Kidney (tissue), 14 donors: ENCODE results near the gene TMBIM4. TPM values are rescaled to one million over a fixed set of nuclear protein-coding genes. Genes with fewer than 3 reads are reported as not detected.
A peak's percentile ranks its signal among the peaks of the same experiment; 100 is the strongest.

Experiments used
- DNase-seq, 5 donors: peaks; one replicate each; pipeline ENCODE4 v3.0.0-alpha.2; 2013 to 2020
- FAIRE-seq: peaks from 2 replicates; lab custom pipeline; 2012; peaks lifted over from hg19 to GRCh38; lab: Jason Lieb, UNC
- H3K27ac ChIP-seq, 2 donors: one replicate each; pipeline ENCODE4 v1.7.0; 2013; ENCODE audit warnings: low read depth in 2 of 2, low read length in 2 of 2, inconsistent platforms in 1 of 2
- H3K27me3 ChIP-seq: one replicate; pipeline ENCODE4 v1.7.1; 2013; ENCODE audit warnings: low read length, inconsistent platforms; ENCODE audit not compliant: control insufficient read depth, insufficient read depth
- H3K36me3 ChIP-seq, 3 donors: one replicate each; pipeline versions ENCODE4 v1.7.0 to v1.7.1; 2013; ENCODE audit warnings: low read length in 3 of 3, control low read depth in 1 of 3, inconsistent platforms in 1 of 3; ENCODE audit not compliant: insufficient read depth in 3 of 3, control insufficient read depth in 2 of 3
- H3K4me1 ChIP-seq, 3 donors: one replicate each; pipeline versions ENCODE4 v1.7.0 to v1.7.1; 2013; ENCODE audit warnings: low read length in 3 of 3, inconsistent platforms in 1 of 3, low read depth in 1 of 3; ENCODE audit not compliant: control insufficient read depth in 2 of 3, insufficient read depth in 2 of 3
- H3K4me3 ChIP-seq, 3 donors: one replicate each; pipeline versions ENCODE4 v1.7.0 to v1.8.1; 2013; ENCODE audit warnings: low read length in 3 of 3, control low read depth in 1 of 3, inconsistent platforms in 1 of 3
- H3K9ac ChIP-seq, 3 donors: one replicate each; pipeline versions ENCODE4 v1.7.0 to v1.7.1; 2013; ENCODE audit warnings: low read length in 3 of 3, control low read depth in 1 of 3, inconsistent platforms in 1 of 3
- H3K9me3 ChIP-seq, 3 donors: one replicate each; pipeline versions ENCODE4 v1.7.0 to v1.7.1; 2013; ENCODE audit warnings: low read length in 3 of 3, control low read depth in 1 of 3, inconsistent platforms in 1 of 3; ENCODE audit not compliant: control insufficient read depth in 2 of 3, insufficient read depth in 1 of 3
- intact Hi-C: fragments of 100-400 bp; cut with DNase I; formaldehyde crosslinking; loops from one replicate; pipeline ENCODE4 v1.11.1; 2022
- polyA plus RNA-seq: library from polyadenylated mRNA; stranded (reverse); fragments of 350-450 nt; fragmentation: Illumina TruSeq; extraction: RNeasy Lipid Tissue Mini Kit (QIAGEN cat#74804); gene quantifications from one replicate; pipeline ENCODE4 v1.2.3, GENCODE V29; 2014; ENCODE audit warnings: low read depth, low replicate concordance; ENCODE audit not compliant: insufficient read depth
- total RNA-seq: library from RNA; stranded (reverse); fragmentation: NEBNext Ultra II Directional; extraction: Animal tissue kit (Norgen Biotek cat#: 25700); gene quantifications from one replicate; pipeline ENCODE4 v1.2.1, GENCODE V29; 2021
- TF ChIP-seq, protein P1 (sequence below): IDR thresholded peaks from 3 replicates; pipeline ENCODE4 v1.5.1; 2012; ENCODE audit warnings: mild to moderate bottlenecking, moderate library complexity, borderline replicate concordance; ENCODE audit not compliant: insufficient read depth; ENCODE audit errors: extremely low read depth
- donor health status: control.
- donor health status: control.
- donor health status: control.
- donor health status: control.
- donor health status: control.
- donor health status: DM: yes; HTN: yes; CAD: no.
- donor health status: Normal renal cell carcinoma (clear cell type).

Gene TMBIM4
- total and polyA plus RNA-seq, 2 donors from 2014 or later: 140 to 179 TPM

DNA sequence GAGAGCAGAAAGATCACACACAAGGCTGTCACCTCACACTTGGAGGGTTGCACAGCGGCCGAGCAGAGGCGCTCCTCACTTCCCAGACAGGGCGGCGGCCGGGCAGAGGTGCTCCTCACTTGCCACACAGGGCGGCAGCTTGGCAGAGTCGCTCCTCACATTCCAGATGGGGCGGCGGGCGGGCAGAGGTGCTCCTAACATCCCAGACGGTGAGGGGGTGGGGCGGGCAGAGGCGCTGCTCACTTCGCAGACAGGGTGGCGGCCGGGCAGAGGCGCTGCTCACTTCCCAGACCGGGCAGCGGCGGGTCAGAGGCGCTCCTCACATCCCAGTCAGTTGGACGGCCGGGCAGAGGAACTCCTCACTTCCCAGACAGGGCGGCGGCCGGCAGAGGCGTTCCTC, 9.1 kb downstream of the TMBIM4 start:
- no peak overlapping the region for H3K4me3 ChIP-seq
- H3K9ac ChIP-seq: no peak overlapping the region
- peaks cover 0 to 6% (median 0%) of the 10 kb centered on the region in 3 donors for H3K9me3 ChIP-seq
- TF ChIP-seq, protein P1, sequence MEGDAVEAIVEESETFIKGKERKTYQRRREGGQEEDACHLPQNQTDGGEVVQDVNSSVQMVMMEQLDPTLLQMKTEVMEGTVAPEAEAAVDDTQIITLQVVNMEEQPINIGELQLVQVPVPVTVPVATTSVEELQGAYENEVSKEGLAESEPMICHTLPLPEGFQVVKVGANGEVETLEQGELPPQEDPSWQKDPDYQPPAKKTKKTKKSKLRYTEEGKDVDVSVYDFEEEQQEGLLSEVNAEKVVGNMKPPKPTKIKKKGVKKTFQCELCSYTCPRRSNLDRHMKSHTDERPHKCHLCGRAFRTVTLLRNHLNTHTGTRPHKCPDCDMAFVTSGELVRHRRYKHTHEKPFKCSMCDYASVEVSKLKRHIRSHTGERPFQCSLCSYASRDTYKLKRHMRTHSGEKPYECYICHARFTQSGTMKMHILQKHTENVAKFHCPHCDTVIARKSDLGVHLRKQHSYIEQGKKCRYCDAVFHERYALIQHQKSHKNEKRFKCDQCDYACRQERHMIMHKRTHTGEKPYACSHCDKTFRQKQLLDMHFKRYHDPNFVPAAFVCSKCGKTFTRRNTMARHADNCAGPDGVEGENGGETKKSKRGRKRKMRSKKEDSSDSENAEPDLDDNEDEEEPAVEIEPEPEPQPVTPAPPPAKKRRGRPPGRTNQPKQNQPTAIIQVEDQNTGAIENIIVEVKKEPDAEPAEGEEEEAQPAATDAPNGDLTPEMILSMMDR: no peak
- FAIRE-seq: no peak
- intact Hi-C loops: no loop called here
- DNase-seq: peak in 1 of 5 donors; percentile 71
- no peaks in the 10 kb centered on the region for H3K4me1 ChIP-seq
- H3K27me3 ChIP-seq: no peaks in the 10 kb centered on the region
- H3K27ac ChIP-seq: no peak overlapping the region
- H3K36me3 ChIP-seq: peaks cover 0 to 8% (median 2%) of the 10 kb centered on the region in 3 donors

DNA sequence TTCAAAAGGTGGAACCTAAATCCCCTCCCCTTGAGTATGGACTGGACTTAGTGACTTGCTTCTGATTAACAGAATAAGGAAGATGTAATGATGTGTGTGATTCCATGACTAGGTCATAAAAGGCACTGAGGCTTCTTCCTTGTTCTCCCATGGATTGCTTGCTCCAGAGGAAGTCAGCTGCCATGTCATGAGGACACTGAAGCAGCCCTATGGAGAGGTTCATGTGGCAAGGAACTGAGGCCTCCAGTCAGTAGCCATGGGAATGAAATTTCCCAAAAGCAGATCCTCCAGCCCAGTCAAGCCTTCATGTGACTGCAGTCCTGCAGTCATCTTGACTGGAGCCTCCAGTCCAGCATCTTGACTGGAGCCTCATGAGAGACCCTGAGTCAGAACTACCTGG, 10.7 kb downstream of the TMBIM4 start:
- Histone ChIP-seq H3K27me3 (no peaks in the 10 kb centered on the region), H3K4me1 (no peaks in the 10 kb centered on the region), H3K9me3 (no peaks in the 10 kb centered on the region), H3K27ac (no peak overlapping the region), H3K36me3 (peaks cover 0 to 8% (median 2%) of the 10 kb centered on the region in 3 donors), H3K4me3 (no peak overlapping the region), H3K9ac (no peak overlapping the region)
- no peak for FAIRE-seq
- intact Hi-C loops: no loop called here
- DNase-seq: no peak
- TF ChIP-seq, protein P1: no peak

DNA sequence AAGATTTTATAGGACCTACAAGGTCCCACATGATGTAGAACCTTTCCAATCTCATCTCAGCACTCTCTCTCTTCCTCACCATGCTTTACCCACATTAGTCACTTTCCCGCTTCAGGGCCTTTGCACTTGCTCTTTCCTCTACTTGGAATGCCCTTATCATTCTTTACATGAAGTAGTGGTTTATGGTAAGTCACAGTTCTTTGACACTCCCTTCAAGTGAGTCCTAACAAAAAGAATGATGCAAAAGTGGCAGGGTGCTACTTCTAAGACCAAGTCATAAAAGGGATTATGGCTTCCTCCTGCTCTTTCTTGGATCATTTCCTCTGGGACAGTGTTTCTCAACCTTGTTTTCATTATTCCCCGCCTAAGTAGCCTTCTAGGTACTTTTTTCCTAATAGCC, 13.1 kb downstream of the TMBIM4 start:
- H3K4me1 ChIP-seq: no peaks in the 10 kb centered on the region
- intact Hi-C loops: no loop called here
- TF ChIP-seq, protein P1: no peak
- H3K27me3 ChIP-seq: no peaks in the 10 kb centered on the region
- H3K9ac ChIP-seq: no peak overlapping the region
- H3K27ac ChIP-seq: no peak overlapping the region
- H3K36me3 ChIP-seq: peaks cover 0 to 8% (median 2%) of the 10 kb centered on the region in 3 donors
- DNase-seq (no peak), FAIRE-seq (no peak)
- no peak overlapping the region for H3K4me3 ChIP-seq
- no peaks in the 10 kb centered on the region for H3K9me3 ChIP-seq

GRCh38 chr12:66154776-66155175, 15.0 kb downstream of the TMBIM4 start:
- Histone ChIP-seq H3K36me3 (peaks cover 0 to 10% (median 2%) of the 10 kb centered on the region in 3 donors), H3K4me3 (no peak overlapping the region), H3K4me1 (no peaks in the 10 kb centered on the region), H3K9ac (no peak overlapping the region), H3K9me3 (no peaks in the 10 kb centered on the region), H3K27me3 (no peaks in the 10 kb centered on the region), H3K27ac (no peak overlapping the region)
- FAIRE-seq (no peak), DNase-seq (no peak)
- intact Hi-C loops: no loop called here
- TF ChIP-seq, protein P1: no peak
